Panc1 (cell line): ENCODE results near the gene C21orf91. TPM values are rescaled to one million over a fixed set of nuclear protein-coding genes. Genes with fewer than 3 reads are reported as not detected.

Experiments
- ATAC-seq: fragments of 200-7000 bp; cut with Tn5 transposase; 2 replicates; pipeline ENCODE4 v1.9.1; 2020; ENCODE audit warnings: mild to moderate bottlenecking, moderate library complexity
- BruUV-seq: library from RNA; stranded (reverse); fragments of 400-500 nt; replicated peaks from 2 replicates; lab custom pipeline; 2021; lab: Mats Ljungman, UMichigan
- CTCF ChIA-PET: fragments of 300-600 bp; sonication (Branson Sonifier 250); formaldehyde crosslinking; loops from one replicate; lab custom pipeline; 2022; ENCODE audit warnings: antibody characterized with exemption; lab: Charles Lee
- POLR2A ChIA-PET: fragments of 300-600 bp; sonication (Branson Sonifier 250); formaldehyde crosslinking; loops from one replicate; lab custom pipeline; 2022; ENCODE audit warnings: antibody characterized with exemption; lab: Charles Lee
- DNase-seq: peaks from one replicate; pipeline ENCODE4 v3.0.0-alpha.2; 2010; ENCODE audit warnings: low read depth, low spot score
- H3K27ac ChIP-seq: 2 replicates; pipeline ENCODE4 v1.5.1; 2011; ENCODE audit warnings: mild to moderate bottlenecking, low read length, inconsistent platforms
- H3K27me3 ChIP-seq: fragments of 200-500 bp; sonication (Bioruptor generic); 2 replicates; pipeline ENCODE4 v1.6.0; 2014; ENCODE audit warnings: low read length, inconsistent platforms; ENCODE audit not compliant: control insufficient read depth, insufficient read depth
- H3K36me3 ChIP-seq: fragments of 200-500 bp; sonication (Bioruptor generic); 2 replicates; pipeline ENCODE4 v1.5.1; 2014; ENCODE audit warnings: inconsistent platforms, mild to moderate bottlenecking, low read length, moderate library complexity; ENCODE audit not compliant: control insufficient read depth, insufficient read depth
- H3K4me1 ChIP-seq: 2 replicates; pipeline ENCODE4 v1.5.1; 2011; ENCODE audit warnings: inconsistent platforms, mild to moderate bottlenecking, low read length, moderate library complexity; ENCODE audit not compliant: control insufficient read depth, insufficient read depth
- H3K4me3 ChIP-seq, 2 experiments: 2 replicates each; pipeline ENCODE4 v1.5.1; 2011 to 2012; ENCODE audit warnings: low read depth in 2 of 2, low read length in 2 of 2, mild to moderate bottlenecking in 2 of 2, inconsistent platforms in 1 of 2, moderate library complexity in 1 of 2
- H3K9me3 ChIP-seq: fragments of 200-500 bp; sonication (Bioruptor generic); 2 replicates; pipeline ENCODE4 v1.5.1; 2014; ENCODE audit warnings: low read depth, mild to moderate bottlenecking, inconsistent platforms, low read length, moderate library complexity; ENCODE audit not compliant: control insufficient read depth, insufficient read depth
- CTCF ChIP-seq: fragments of 450-650 bp; IDR thresholded peaks from 2 replicates; pipeline ENCODE4 v1.5.1; 2017; ENCODE audit warnings: mild to moderate bottlenecking
- POLR2AphosphoS5 ChIP-seq: IDR thresholded peaks from 2 replicates; pipeline ENCODE4 v1.6.1; 2012; ENCODE audit warnings: mild to moderate bottlenecking, low read depth, low read length, moderate library complexity
- REST ChIP-seq, 2 experiments: IDR thresholded peaks; 2 replicates each; pipeline ENCODE4 v1.6.1; 2011 to 2012; ENCODE audit warnings: low read depth in 2 of 2, control low read depth in 1 of 2, low read length in 1 of 2, mild to moderate bottlenecking in 1 of 2, moderate library complexity in 1 of 2; ENCODE audit not compliant: insufficient read depth in 1 of 2
- SIN3A ChIP-seq: IDR thresholded peaks from 2 replicates; pipeline ENCODE4 v1.6.1; 2012; ENCODE audit warnings: low read depth, mild to moderate bottlenecking, low read length, moderate library complexity, borderline replicate concordance; ENCODE audit not compliant: insufficient read depth
- TCF7L2 ChIP-seq: IDR thresholded peaks from 2 replicates; pipeline ENCODE4 v1.6.1; 2011; ENCODE audit warnings: mild to moderate bottlenecking, low read depth, low read length, inconsistent platforms
- in situ Hi-C: cut with HindIII; loops from 2 replicates; pipeline ENCODE4 v1.10.0; 2016; ENCODE audit warnings: low sequenced_read_pairs, low pct_unique_long_range_greater_than_20kb
- intact Hi-C: fragments of 100-400 bp; cut with micrococcal nuclease; formaldehyde crosslinking; loops from one replicate; pipeline ENCODE4 v1.10.0; 2022; ENCODE audit not compliant: unreplicated experiment
- total RNA-seq: library from RNA; stranded (reverse); gene quantifications from one replicate; pipeline ENCODE4 v1.2.1, GENCODE V29; 2021; ENCODE audit not compliant: unreplicated experiment

The C21orf91 gene
- total RNA-seq, 1 experiment from 2014 or later: 13.3 TPM

GRCh38 chr21:17796503-17796902 is 22.7 kb downstream of the C21orf91 start:
- Histone ChIP-seq H3K9me3 (no peaks in the 10 kb centered on the region), H3K4me1 (no peaks in the 10 kb centered on the region), H3K27ac (no peak overlapping the region), H3K36me3 (no peaks in the 10 kb centered on the region; the same call in 1 of the 2 replicates), H3K4me3 (no peak overlapping the region), H3K27me3 (no peaks in the 10 kb centered on the region)
- in situ Hi-C loops (no loop called here), intact Hi-C loops (no loop called here)
- ChIA-PET CTCF (no interaction called here), POLR2A (no interaction called here)
- DNase-seq (no peak), ATAC-seq (no peak)
- no peak for TF ChIP-seq CTCF
- TF ChIP-seq REST (IDR thresholded peaks at IDR 0.05; ENCODE audit: insufficient read depth in 1 of 2, low read depth in 2 of 2, low read length in 1 of 2): no peak
- no peak for TF ChIP-seq TCF7L2
- no peak for TF ChIP-seq POLR2AphosphoS5
- no peak for TF ChIP-seq SIN3A
- no TSS peak for BruUV-seq

- H3K4me1 ChIP-seq: no peaks in the 10 kb centered on the region
- H3K36me3 ChIP-seq: no peaks in the 10 kb centered on the region; the same call in 1 of the 2 replicates
- in situ Hi-C loops (no loop called here), intact Hi-C loops (no loop called here)
- ATAC-seq (no peak), DNase-seq (no peak)
- H3K9me3 ChIP-seq: no peaks in the 10 kb centered on the region
- TF ChIP-seq TCF7L2 (no peak), SIN3A (no peak), POLR2AphosphoS5 (no peak), CTCF (no peak), REST (IDR thresholded peaks at IDR 0.05; ENCODE audit: insufficient read depth in 1 of 2, low read depth in 2 of 2, low read length in 1 of 2) (no peak)
- no peak overlapping the region for H3K4me3 ChIP-seq
- ChIA-PET POLR2A (no interaction called here), CTCF (no interaction called here)
- H3K27me3 ChIP-seq: no peaks in the 10 kb centered on the region
- H3K27ac ChIP-seq: no peak overlapping the region
- no TSS peak for BruUV-seq
Observed at GRCh38 chr21:17796037-17796403, 23.1 kb downstream of the C21orf91 start.
